HG03378 (cell line): ENCODE measurements around the gene GMDS.

ENCODE experiments used
- ATAC-seq: cut with Tn5 transposase; IDR thresholded peaks from one replicate; pipeline ENCODE4 v1.9.1; 2021; ENCODE audit warnings: mild to moderate bottlenecking, moderate library complexity; ENCODE audit not compliant: unreplicated experiment

The GMDS gene

GRCh38 chr6:1599469-1599868 lies 645.9 kb downstream of the GMDS start:
- ATAC-seq, result no peak

- no peak for ATAC-seq
These were observed 646.5 kb downstream of the GMDS start for GRCh38 chr6:1598886-1599285.

- ATAC-seq, result no peak
These were observed 647.0 kb downstream of the GMDS start for GRCh38 chr6:1598433-1598832.

GRCh38 chr6:1597924-1598323 lies 647.5 kb downstream of the GMDS start:
- no peak for ATAC-seq

- ATAC-seq, result no peak
These were observed 648.2 kb downstream of the GMDS start for GRCh38 chr6:1597121-1597744.

- ATAC-seq, result no peak
These were observed 649.1 kb downstream of the GMDS start for GRCh38 chr6:1596088-1596852.

GRCh38 chr6:1595271-1596087 lies 649.9 kb downstream of the GMDS start:
- ATAC-seq, result no peak

GRCh38 chr6:1594445-1595200 lies 650.8 kb downstream of the GMDS start:
- ATAC-seq, result no peak

- ATAC-seq, result no peak
These were observed 651.5 kb downstream of the GMDS start for GRCh38 chr6:1593958-1594314.

- ATAC-seq, result no peak
These were observed 652.0 kb downstream of the GMDS start for GRCh38 chr6:1593286-1593957.

- no peak for ATAC-seq
These were observed 652.6 kb downstream of the GMDS start for GRCh38 chr6:1592852-1593251.

GRCh38 chr6:1591926-1592325 lies 653.5 kb downstream of the GMDS start:
- no peak for ATAC-seq

GRCh38 chr6:1591243-1591642 lies 654.2 kb downstream of the GMDS start:
- ATAC-seq, result no peak

GRCh38 chr6:1590580-1590979 lies 654.8 kb downstream of the GMDS start:
- ATAC-seq, result no peak

GRCh38 chr6:1589208-1589607 lies 656.2 kb downstream of the GMDS start:
- ATAC-seq, result no peak

- no peak for ATAC-seq
These were observed 657.4 kb downstream of the GMDS start for GRCh38 chr6:1587977-1588376.

GRCh38 chr6:1587546-1587945 lies 657.9 kb downstream of the GMDS start:
- ATAC-seq, result no peak

GRCh38 chr6:1586861-1587450 lies 658.4 kb downstream of the GMDS start:
- ATAC-seq, result no peak

- no peak for ATAC-seq
These were observed 659.1 kb downstream of the GMDS start for GRCh38 chr6:1586256-1586655.

GRCh38 chr6:1585669-1586049 lies 659.7 kb downstream of the GMDS start:
- ATAC-seq, result no peak
